Naive thymus-derived CD4-positive, alpha-beta T cell (primary cell): Measurements from ENCODE around the gene FBXO31. TPM values are rescaled to one million over a fixed set of nuclear protein-coding genes. Genes with fewer than 3 reads are reported as not detected.
"Not testable (repeated sequence)": the region's sequence is repeated elsewhere in the genome, so short reads cannot be mapped to it uniquely, and the experiment has no call there.

Source experiments
- ATAC-seq: fragments of 150-1000 bp; cut with Tn5 transposase; 2 replicates; pipeline ENCODE4 v1.10.0; 2021; ENCODE audit warnings: mild to moderate bottlenecking, moderate library complexity
- CTCF ChIA-PET: fragments of 350-600 bp; sonication (Branson Sonifier 250); formaldehyde crosslinking; loops from one replicate; lab custom pipeline; 2021; ENCODE audit warnings: antibody characterized with exemption; lab: Charles Lee
- POLR2A ChIA-PET: fragments of 350-600 bp; sonication (Branson Sonifier 250); formaldehyde crosslinking; loops from one replicate; lab custom pipeline; 2021; ENCODE audit warnings: antibody characterized with exemption, inconsistent platforms; lab: Charles Lee
- DNase-seq, 9 donors: peaks; one replicate each; pipeline versions ENCODE4 v3.0.0 to v3.0.0-alpha.2; 2020 to 2022; ENCODE audit warnings: mixed read lengths in 1 of 9
- H3K27ac ChIP-seq: one replicate; pipeline ENCODE4 v1.7.0; 2013; ENCODE audit warnings: mild to moderate bottlenecking, low read depth, low read length, moderate library complexity
- H3K27me3 ChIP-seq, 2 donors: one replicate each; pipeline ENCODE4 v1.7.0; 2013; ENCODE audit warnings: low read length in 2 of 2, mild to moderate bottlenecking in 2 of 2, moderate library complexity in 2 of 2; ENCODE audit not compliant: control insufficient read depth in 2 of 2, insufficient read depth in 2 of 2
- H3K36me3 ChIP-seq, 3 experiments: 1 replicate in 2 of 3; 2 replicates in 1 of 3; pipeline ENCODE4 v1.7.0; 2013; ENCODE audit warnings: low read length in 3 of 3, mild to moderate bottlenecking in 3 of 3, moderate library complexity in 1 of 3; ENCODE audit not compliant: insufficient read depth in 3 of 3, control insufficient read depth in 2 of 3
- H3K4me1 ChIP-seq, 2 donors: one replicate each; pipeline ENCODE4 v1.7.0; 2013; ENCODE audit warnings: low read length in 2 of 2, mild to moderate bottlenecking in 2 of 2, moderate library complexity in 1 of 2; ENCODE audit not compliant: control insufficient read depth in 2 of 2, insufficient read depth in 2 of 2
- H3K4me3 ChIP-seq: 2 replicates; pipeline ENCODE4 v1.7.0; 2013; ENCODE audit warnings: mild to moderate bottlenecking, low read length
- H3K9me3 ChIP-seq, 3 experiments: 1 replicate in 2 of 3; 2 replicates in 1 of 3; pipeline ENCODE4 v1.7.0; 2013; ENCODE audit warnings: low read length in 3 of 3; ENCODE audit not compliant: control insufficient read depth in 2 of 3
- H3K27ac Mint-ChIP-seq, 9 donors: one replicate each; pipeline ENCODE4 v1.8.0; 2020 to 2022; ENCODE audit warnings: mixed read lengths in 9 of 9, mild to moderate bottlenecking in 8 of 9, moderate library complexity in 5 of 9, inconsistent platforms in 2 of 9
- H3K27me3 Mint-ChIP-seq, 5 donors: one replicate each; pipeline ENCODE4 v1.8.0; 2021 to 2022; ENCODE audit warnings: mixed read lengths in 5 of 5, mild to moderate bottlenecking in 1 of 5
- H3K36me3 Mint-ChIP-seq, 5 donors: one replicate each; pipeline ENCODE4 v1.8.0; 2020 to 2022; ENCODE audit warnings: mixed read lengths in 5 of 5, mild to moderate bottlenecking in 3 of 5, inconsistent platforms in 1 of 5
- H3K4me1 Mint-ChIP-seq, 7 donors: one replicate each; pipeline ENCODE4 v1.8.0; 2020 to 2022; ENCODE audit warnings: mixed read lengths in 7 of 7, mild to moderate bottlenecking in 3 of 7, inconsistent platforms in 1 of 7
- H3K4me3 Mint-ChIP-seq, 10 donors: one replicate each; pipeline ENCODE4 v1.8.0; 2020 to 2022; ENCODE audit warnings: mild to moderate bottlenecking in 10 of 10, mixed read lengths in 10 of 10, moderate library complexity in 6 of 10, inconsistent platforms in 2 of 10
- H3K9me3 Mint-ChIP-seq, 11 donors: one replicate each; pipeline ENCODE4 v1.8.0; 2020 to 2022; ENCODE audit warnings: mixed read lengths in 11 of 11, mild to moderate bottlenecking in 4 of 11, inconsistent platforms in 1 of 11, moderate library complexity in 1 of 11
- intact Hi-C, 2 donors: fragments of 100-400 bp; cut with micrococcal nuclease; formaldehyde crosslinking; loops; one replicate each; pipeline ENCODE4 v1.15.1; 2023
- polyA plus RNA-seq, 2 donors: library from polyadenylated mRNA; unstranded; fragments of 300-500 nt; fragmentation: Illumina TruSeq; gene quantifications; one replicate each; pipeline ENCODE4 v1.2.3, GENCODE V29; 2021
- total RNA-seq, 6 experiments: library from RNA in 5 of 6; stranded (reverse) in 5 of 6; gene quantifications; 1 replicate in 5 of 6; 2 replicates in 1 of 6; pipeline ENCODE4 v1.2.3 and lab custom pipeline; 2021 to 2026

The FBXO31 gene
- total and polyA plus RNA-seq, 7 experiments from 2014 or later, result 16.8 to 41.9 (median 30.8) TPM

DNA sequence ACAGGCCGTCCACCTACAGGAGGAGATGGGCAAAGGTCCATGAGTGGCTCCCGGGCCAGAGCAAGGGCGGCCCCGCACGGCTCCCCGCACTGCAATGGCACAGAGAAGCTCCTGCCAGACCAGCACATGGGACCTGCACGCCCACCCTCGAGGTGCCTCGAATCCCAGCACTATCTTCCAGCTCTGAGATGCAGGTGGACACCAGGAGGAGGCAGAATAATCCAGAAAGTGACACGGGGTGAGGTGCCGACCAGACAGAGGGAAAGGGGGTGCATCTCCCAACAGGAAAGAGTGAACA, 39.9 kb downstream of the FBXO31 start:
- Histone ChIP-seq H3K36me3 (peaks cover 0 to 69% (median 16%) of the 10 kb centered on the region in 3 experiments), H3K27ac (no peak overlapping the region), H3K9me3 (no peaks in the 10 kb centered on the region), H3K4me3 (no peak overlapping the region), H3K27me3 (no peaks in the 10 kb centered on the region), H3K4me1 (peaks cover 5 to 8% of the 10 kb centered on the region in 2 donors)
- no peak for DNase-seq
- intact Hi-C loops, result no loop called here
- CTCF ChIA-PET, result no interaction called here
- H3K4me1 Mint-ChIP-seq, result peaks cover 4 to 30% (median 19%) of the 10 kb centered on the region in 7 donors
- H3K36me3 Mint-ChIP-seq, result peaks cover 13 to 50% (median 18%) of the 10 kb centered on the region in 5 donors
- peak overlapping the region in 7 of 9 donors; percentile 28 to 95 (median 81) for H3K27ac Mint-ChIP-seq
- H3K27me3 Mint-ChIP-seq, result no peaks in the 10 kb centered on the region
- H3K9me3 Mint-ChIP-seq, result peaks cover 0 to 4% (median 0%) of the 10 kb centered on the region in 11 donors
- no peak for ATAC-seq
- POLR2A ChIA-PET, result interaction anchor here (1.9 kb wide), 1 partner anchor 8 kb away, joined by 6 read pairs; no protein-coding TSS in a partner anchor
- peak overlapping the region in 6 of 10 donors; percentile 29 to 84 (median 68) for H3K4me3 Mint-ChIP-seq

DNA sequence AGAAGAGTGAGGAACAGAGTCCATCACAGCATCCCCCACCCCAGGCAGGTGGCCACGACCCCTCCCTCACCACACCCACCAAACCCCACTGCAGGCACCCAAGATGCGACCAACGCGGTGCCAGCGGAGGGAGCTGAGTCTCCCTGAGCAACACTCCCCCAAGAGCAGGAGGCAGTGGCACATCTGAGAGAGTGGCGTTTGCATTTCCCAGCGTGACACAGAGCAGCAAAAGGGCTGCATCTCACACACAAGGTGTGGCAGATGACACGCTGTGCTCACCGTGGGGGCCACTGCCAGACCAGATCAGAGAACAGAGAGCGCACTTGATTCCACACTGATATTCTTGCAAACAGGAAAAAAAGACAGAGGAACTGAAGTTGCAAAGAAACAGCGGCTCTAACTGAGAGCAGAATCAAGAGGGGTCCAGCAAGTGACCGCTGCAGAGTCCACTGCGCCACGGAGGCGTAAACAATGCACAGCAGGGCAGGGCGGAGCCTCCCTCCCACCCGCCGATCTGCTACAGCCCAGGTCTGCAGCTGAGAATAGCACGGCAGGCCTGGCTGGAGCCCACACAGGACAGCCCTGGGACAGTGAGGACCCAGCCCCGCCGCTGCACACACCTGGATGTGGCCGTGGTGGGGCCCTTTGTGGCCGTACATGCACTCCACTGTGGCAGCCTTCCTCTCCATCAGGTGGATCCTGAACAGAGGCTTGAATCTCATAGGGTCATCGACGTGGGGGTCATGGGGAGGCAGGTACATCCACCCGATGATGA, 40.4 kb downstream of the FBXO31 start:
- intact Hi-C loops, result no loop called here
- ChIA-PET POLR2A (interaction anchor here (1.9 kb wide), 1 partner anchor 8 kb away, joined by 6 read pairs; no protein-coding TSS in a partner anchor), CTCF (no interaction called here)
- no peak overlapping the region for H3K4me3 ChIP-seq
- ATAC-seq (no peak), DNase-seq (no peak)
- peak overlapping the region in 2 of 10 donors; percentile 32 to 84 for H3K4me3 Mint-ChIP-seq
- H3K4me1 Mint-ChIP-seq, result peaks cover 4 to 30% (median 19%) of the 10 kb centered on the region in 7 donors
- peaks cover 5 to 8% of the 10 kb centered on the region in 2 donors for H3K4me1 ChIP-seq
- no peaks in the 10 kb centered on the region for H3K27me3 Mint-ChIP-seq
- peak overlapping the region in 6 of 9 donors; percentile 28 to 91 (median 73) for H3K27ac Mint-ChIP-seq
- H3K36me3 ChIP-seq, result peaks cover 0 to 64% (median 16%) of the 10 kb centered on the region in 3 experiments
- peaks cover 0 to 4% (median 0%) of the 10 kb centered on the region in 11 donors for H3K9me3 Mint-ChIP-seq
- no peak overlapping the region for H3K27ac ChIP-seq
- H3K27me3 ChIP-seq, result no peaks in the 10 kb centered on the region
- no peaks in the 10 kb centered on the region for H3K9me3 ChIP-seq
- H3K36me3 Mint-ChIP-seq, result peaks cover 15 to 49% (median 18%) of the 10 kb centered on the region in 5 donors

DNA sequence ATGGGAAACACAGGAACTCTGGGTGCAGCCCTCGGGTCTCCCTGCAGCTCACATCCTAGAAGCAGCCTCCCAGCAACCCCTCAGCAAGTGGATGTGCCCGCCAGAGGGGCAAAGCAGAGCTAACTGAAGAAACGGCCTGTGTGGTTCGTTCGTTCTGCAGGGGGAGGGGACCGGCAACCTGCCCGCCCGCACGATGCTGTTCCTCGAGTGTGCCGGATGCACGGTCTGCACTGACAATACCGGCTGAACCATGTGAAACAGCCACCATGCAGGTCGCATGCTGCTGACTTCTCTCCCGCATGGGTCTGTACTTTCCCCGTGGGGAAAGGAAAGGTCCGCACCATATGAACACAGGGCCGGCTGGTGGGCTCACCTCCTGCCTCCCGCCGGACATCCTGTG, 41.1 kb downstream of the FBXO31 start:
- Mint-ChIP-seq H3K27me3 (no peaks in the 10 kb centered on the region), H3K4me3 (no peak overlapping the region), H3K27ac (peak overlapping the region in 2 of 9 donors; percentile 36 to 45), H3K4me1 (peaks cover 4 to 36% (median 20%) of the 10 kb centered on the region in 7 donors), H3K9me3 (peaks cover 0 to 4% (median 0%) of the 10 kb centered on the region in 11 donors), H3K36me3 (peaks cover 15 to 49% (median 18%) of the 10 kb centered on the region in 5 donors)
- ATAC-seq, result no peak
- DNase-seq, result no peak
- CTCF ChIA-PET, result interaction anchor here (1.9 kb wide), 1 partner anchor 19 kb away, joined by 3 read pairs; no protein-coding TSS in a partner anchor
- POLR2A ChIA-PET, result no interaction called here
- Histone ChIP-seq H3K9me3 (no peaks in the 10 kb centered on the region), H3K4me3 (no peak overlapping the region), H3K36me3 (peaks cover 0 to 58% (median 16%) of the 10 kb centered on the region in 3 experiments), H3K27me3 (no peaks in the 10 kb centered on the region), H3K4me1 (peaks cover 7 to 8% of the 10 kb centered on the region in 2 donors), H3K27ac (no peak overlapping the region)
- intact Hi-C loops, result no loop called here

DNA sequence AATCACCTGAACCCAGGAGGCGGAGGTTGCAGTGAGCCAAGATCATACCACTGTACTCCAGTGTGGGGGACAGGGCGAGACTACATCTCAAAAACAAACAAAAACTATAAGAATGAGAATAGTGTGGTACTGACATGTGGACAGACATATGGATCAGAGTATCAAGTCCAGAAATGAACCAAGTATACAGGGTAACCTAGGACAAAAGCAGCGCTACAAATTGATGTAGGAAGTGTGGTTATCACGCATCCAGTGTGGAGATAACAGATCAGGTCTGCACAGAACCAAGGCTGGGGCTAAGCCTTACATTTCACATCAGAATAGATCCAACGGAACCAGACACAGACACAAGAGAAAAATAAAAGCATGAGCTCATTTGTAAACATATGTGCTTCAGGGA, 43.4 kb downstream of the FBXO31 start:
- peaks cover 9 to 47% (median 17%) of the 10 kb centered on the region in 5 donors for H3K36me3 Mint-ChIP-seq
- Histone ChIP-seq H3K36me3 (peaks cover 0 to 52% (median 9%) of the 10 kb centered on the region in 3 experiments), H3K4me1 (peaks cover 0 to 11% of the 10 kb centered on the region in 2 donors), H3K4me3 (no peak overlapping the region), H3K27me3 (no peaks in the 10 kb centered on the region), H3K27ac (no peak overlapping the region), H3K9me3 (no peaks in the 10 kb centered on the region)
- peaks cover 2 to 39% (median 21%) of the 10 kb centered on the region in 7 donors for H3K4me1 Mint-ChIP-seq
- DNase-seq, result no peak
- peaks cover 0 to 4% (median 0%) of the 10 kb centered on the region in 11 donors for H3K9me3 Mint-ChIP-seq
- CTCF ChIA-PET, result no interaction called here
- POLR2A ChIA-PET, result interaction anchor here (1.1 kb wide), 1 partner anchor 48 kb away, joined by 3 read pairs; no protein-coding TSS in a partner anchor
- H3K27ac Mint-ChIP-seq, result peak overlapping the region in 6 of 9 donors; percentile 5 to 60 (median 21)
- no peaks in the 10 kb centered on the region for H3K27me3 Mint-ChIP-seq
- ATAC-seq, result no peak
- H3K4me3 Mint-ChIP-seq, result no peak overlapping the region
- intact Hi-C loops, result no loop called here

DNA sequence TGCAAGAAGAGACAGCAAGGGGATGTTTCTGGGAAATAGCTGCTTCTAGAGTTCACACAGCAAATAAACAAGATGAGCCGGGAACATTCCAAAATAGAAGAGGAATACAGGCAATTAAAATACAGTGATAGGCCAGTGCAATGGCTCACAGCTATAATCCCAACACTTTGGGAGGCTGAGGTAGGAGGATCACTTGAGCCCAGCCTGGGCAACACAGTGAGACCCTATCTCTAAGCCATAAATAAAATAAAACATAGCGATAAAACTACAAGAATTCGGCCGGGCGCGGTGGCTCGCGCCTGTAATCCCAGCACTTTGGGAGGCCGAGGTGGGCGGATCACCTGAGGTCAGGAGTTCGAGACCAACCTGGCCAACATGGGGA, 43.9 kb downstream of the FBXO31 start:
- intact Hi-C loops, H3K4me3 Mint-ChIP-seq, H3K4me1 ChIP-seq, H3K9me3 ChIP-seq, DNase-seq, CTCF ChIA-PET, H3K27me3 Mint-ChIP-seq, H3K27me3 ChIP-seq, H3K4me3 ChIP-seq, H3K9me3 Mint-ChIP-seq, H3K27ac ChIP-seq, ATAC-seq: not testable (repeated sequence)
- Mint-ChIP-seq H3K27ac (peak overlapping the region in 1 of 9 donors; percentile 46), H3K36me3 (peaks cover 9 to 47% (median 17%) of the 10 kb centered on the region in 5 donors), H3K4me1 (peaks cover 2 to 34% (median 20%) of the 10 kb centered on the region in 7 donors)
- POLR2A ChIA-PET, result interaction anchor here (1.1 kb wide), 1 partner anchor 49 kb away, joined by 3 read pairs; no protein-coding TSS in a partner anchor
- peaks cover 0 to 56% (median 9%) of the 10 kb centered on the region in 3 experiments for H3K36me3 ChIP-seq

DNA sequence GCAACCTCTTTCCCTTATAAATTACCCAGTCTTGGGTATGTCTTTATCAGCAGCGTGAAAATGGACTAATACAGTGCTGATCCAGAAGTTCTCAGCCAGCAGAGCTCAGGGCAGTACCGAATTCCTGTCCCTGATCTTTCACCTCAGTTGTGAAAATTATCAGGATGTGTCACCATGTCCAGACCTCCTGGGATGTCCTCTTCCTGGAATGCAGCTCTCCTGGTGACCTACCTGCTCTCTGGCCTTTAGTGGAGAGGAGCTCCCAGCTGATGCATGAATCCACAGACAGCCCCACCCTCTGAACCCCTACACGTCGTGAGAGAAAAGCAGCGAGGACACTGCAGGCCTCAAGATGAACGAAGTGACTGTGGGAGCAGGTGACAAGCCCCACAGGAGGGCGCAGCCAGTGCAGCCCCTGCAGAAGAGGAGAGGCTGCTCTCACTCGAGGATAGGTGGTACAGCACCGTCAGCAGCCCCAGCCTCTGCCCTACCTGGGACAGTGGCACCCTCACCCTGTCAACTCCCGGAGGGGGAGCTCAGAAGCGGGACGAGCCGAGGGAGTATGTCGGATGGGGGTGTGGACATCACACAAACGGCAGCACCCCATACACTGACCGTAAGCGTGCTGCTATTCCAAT, 44.4 kb downstream of the FBXO31 start:
- no peak overlapping the region for H3K27ac ChIP-seq
- H3K27me3 Mint-ChIP-seq, result no peaks in the 10 kb centered on the region
- H3K9me3 ChIP-seq, result no peaks in the 10 kb centered on the region
- peaks cover 0 to 3% (median 0%) of the 10 kb centered on the region in 11 donors for H3K9me3 Mint-ChIP-seq
- DNase-seq (no peak), ATAC-seq (no peak)
- peaks cover 9 to 50% (median 17%) of the 10 kb centered on the region in 5 donors for H3K36me3 Mint-ChIP-seq
- H3K27me3 ChIP-seq, result no peaks in the 10 kb centered on the region
- H3K27ac Mint-ChIP-seq, result peak overlapping the region in 5 of 9 donors; percentile 28 to 64 (median 46)
- POLR2A ChIA-PET, result interaction anchor here (1.1 kb wide), 1 partner anchor 49 kb away, joined by 3 read pairs; no protein-coding TSS in a partner anchor
- intact Hi-C loops, result no loop called here
- no peak overlapping the region for H3K4me3 ChIP-seq
- H3K36me3 ChIP-seq, result peaks cover 0 to 57% (median 11%) of the 10 kb centered on the region in 3 experiments
- H3K4me1 Mint-ChIP-seq, result peaks cover 2 to 33% (median 20%) of the 10 kb centered on the region in 7 donors
- CTCF ChIA-PET, result no interaction called here
- no peak overlapping the region for H3K4me3 Mint-ChIP-seq
- peaks cover 0 to 7% of the 10 kb centered on the region in 2 donors for H3K4me1 ChIP-seq
